ENCODE measurements around the gene CFAP161. TPM values are rescaled to one million over a fixed set of nuclear protein-coding genes. Genes with fewer than 3 reads are reported as not detected.

CFAP161 gene
- polyA plus RNA-seq, 1 donor (not counting 4 experiments of a cell fraction or from before 2014, with no cell fraction given) = not detected

GRCh38 chr15:81088470-81089013 is 45.5 kb upstream of the CFAP161 start:
- Histone ChIP-seq H4K20me1 (ENCODE audit: control insufficient read depth, extremely low read depth, insufficient read depth, low read length) (no peaks in the 10 kb centered on the region), H3K9ac (ENCODE audit: control insufficient read depth, extremely low read depth, insufficient read depth, low read length) (no peak overlapping the region), H3K9me1 (ENCODE audit: control insufficient read depth, extremely low read depth, insufficient read depth, low read length) (no peaks in the 10 kb centered on the region), H3K36me3 (ENCODE audit: control insufficient read depth in 2 of 2, extremely low read depth in 1 of 2, insufficient read depth in 2 of 2, low read length in 2 of 2) (no peaks in the 10 kb centered on the region), H3K4me3 (ENCODE audit: control insufficient read depth in 2 of 3, extremely low read depth in 1 of 3, insufficient read depth in 2 of 3, low read depth in 1 of 3, low read length in 3 of 3) (no peak overlapping the region), H3K79me2 (ENCODE audit: control insufficient read depth, insufficient read depth, low read length) (no peaks in the 10 kb centered on the region), H2AFZ (ENCODE audit: control insufficient read depth, low read length) (no peak overlapping the region), H3K4me1 (ENCODE audit: control insufficient read depth, extremely low read depth, insufficient read depth, low read length) (peaks cover 3% of the 10 kb centered on the region), H3K9me3 (ENCODE audit: control insufficient read depth, low read depth, low read length) (no peaks in the 10 kb centered on the region), H3K4me2 (ENCODE audit: control insufficient read depth, extremely low read depth, insufficient read depth, low read depth, low read length) (no peak overlapping the region), H3K27me3 (ENCODE audit: control insufficient read depth, extremely low read depth, insufficient read depth, low read length) (peaks cover 4% of the 10 kb centered on the region), H3K27ac (ENCODE audit: control insufficient read depth, insufficient read depth, low read length) (no peak overlapping the region)
- dilution Hi-C loops (cut with MboI; ENCODE audit: extremely low pct_ligation_motif_present, low sequenced_read_pairs) = no loop called here
- DNase-seq (ENCODE audit: low read depth, low spot score) = no peak
- no peak for FAIRE-seq
- no peak for TF ChIP-seq CTCF (optimal IDR thresholded peaks at IDR 0.05 in 1 of 3, IDR thresholded peaks at IDR 0.05 in 1 of 3, conservative IDR thresholded peaks at IDR 0.05 in 1 of 3; ENCODE audit: extremely low read depth in 1 of 3, insufficient read depth in 2 of 3, low read length in 3 of 3)
- TF ChIP-seq EZH2 (IDR thresholded peaks at IDR 0.05; ENCODE audit: low read length) = no peak

- Histone ChIP-seq H3K4me1 (ENCODE audit: control insufficient read depth, extremely low read depth, insufficient read depth, low read length) (peaks cover 3% of the 10 kb centered on the region), H3K9ac (ENCODE audit: control insufficient read depth, extremely low read depth, insufficient read depth, low read length) (no peak overlapping the region), H3K36me3 (ENCODE audit: control insufficient read depth in 2 of 2, extremely low read depth in 1 of 2, insufficient read depth in 2 of 2, low read length in 2 of 2) (no peaks in the 10 kb centered on the region), H3K9me3 (ENCODE audit: control insufficient read depth, low read depth, low read length) (no peaks in the 10 kb centered on the region), H2AFZ (ENCODE audit: control insufficient read depth, low read length) (no peak overlapping the region), H3K9me1 (ENCODE audit: control insufficient read depth, extremely low read depth, insufficient read depth, low read length) (no peaks in the 10 kb centered on the region), H3K79me2 (ENCODE audit: control insufficient read depth, insufficient read depth, low read length) (no peaks in the 10 kb centered on the region), H4K20me1 (ENCODE audit: control insufficient read depth, extremely low read depth, insufficient read depth, low read length) (no peaks in the 10 kb centered on the region), H3K4me3 (ENCODE audit: control insufficient read depth in 2 of 3, extremely low read depth in 1 of 3, insufficient read depth in 2 of 3, low read depth in 1 of 3, low read length in 3 of 3) (no peak overlapping the region), H3K27me3 (ENCODE audit: control insufficient read depth, extremely low read depth, insufficient read depth, low read length) (peaks cover 8% of the 10 kb centered on the region), H3K27ac (ENCODE audit: control insufficient read depth, insufficient read depth, low read length) (no peak overlapping the region), H3K4me2 (ENCODE audit: control insufficient read depth, extremely low read depth, insufficient read depth, low read depth, low read length) (no peak overlapping the region)
- dilution Hi-C loops (cut with MboI; ENCODE audit: extremely low pct_ligation_motif_present, low sequenced_read_pairs) = no loop called here
- FAIRE-seq (no peak), DNase-seq (ENCODE audit: low read depth, low spot score) (no peak)
- TF ChIP-seq EZH2 (IDR thresholded peaks at IDR 0.05; ENCODE audit: low read length) = no peak
- no peak for TF ChIP-seq CTCF (optimal IDR thresholded peaks at IDR 0.05 in 1 of 3, IDR thresholded peaks at IDR 0.05 in 1 of 3, conservative IDR thresholded peaks at IDR 0.05 in 1 of 3; ENCODE audit: extremely low read depth in 1 of 3, insufficient read depth in 2 of 3, low read length in 3 of 3)
These were observed 42.0 kb upstream of the CFAP161 start for GRCh38 chr15:81091889-81092558.
